ENCODE results near the gene R3HDML. TPM values are rescaled to one million over a fixed set of nuclear protein-coding genes. Genes with fewer than 3 reads are reported as not detected.

The R3HDML gene, protein sequence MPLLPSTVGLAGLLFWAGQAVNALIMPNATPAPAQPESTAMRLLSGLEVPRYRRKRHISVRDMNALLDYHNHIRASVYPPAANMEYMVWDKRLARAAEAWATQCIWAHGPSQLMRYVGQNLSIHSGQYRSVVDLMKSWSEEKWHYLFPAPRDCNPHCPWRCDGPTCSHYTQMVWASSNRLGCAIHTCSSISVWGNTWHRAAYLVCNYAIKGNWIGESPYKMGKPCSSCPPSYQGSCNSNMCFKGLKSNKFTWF
- total RNA-seq, result not detected in 2 replicates

DNA sequence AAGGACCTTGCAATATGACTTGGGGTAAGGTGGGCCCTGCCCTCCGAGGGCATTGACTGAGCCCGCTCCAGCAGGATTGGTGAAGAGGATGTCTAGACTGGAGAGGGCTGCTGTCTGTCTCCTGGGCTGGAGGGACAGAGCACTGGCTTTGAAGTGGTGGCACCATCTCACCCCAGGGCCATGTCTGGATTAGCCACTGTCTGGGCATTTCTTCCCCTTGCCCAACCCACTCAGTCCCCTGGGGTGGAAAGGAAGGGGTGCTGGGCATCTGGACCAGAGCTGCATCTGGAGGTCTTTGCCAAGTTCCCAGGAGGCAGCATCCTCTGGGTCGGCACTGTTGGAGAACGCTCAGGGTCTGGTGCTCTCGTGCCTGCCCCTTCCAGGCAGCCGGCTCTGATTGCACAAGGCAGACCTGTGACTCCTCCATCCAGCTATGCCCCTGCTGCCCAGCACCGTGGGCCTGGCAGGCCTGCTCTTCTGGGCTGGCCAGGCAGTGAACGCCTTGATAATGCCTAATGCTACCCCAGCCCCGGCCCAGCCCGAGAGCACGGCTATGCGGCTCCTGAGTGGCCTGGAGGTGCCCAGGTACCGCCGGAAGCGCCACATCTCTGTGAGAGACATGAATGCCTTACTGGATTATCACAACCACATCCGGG is at the start of gene R3HDML:
Gene R3HDML (plus strand): TSS at position 319 of the 656 bp plus-strand sequence. CDS start 115 bp downstream, at position 434.

DNA sequence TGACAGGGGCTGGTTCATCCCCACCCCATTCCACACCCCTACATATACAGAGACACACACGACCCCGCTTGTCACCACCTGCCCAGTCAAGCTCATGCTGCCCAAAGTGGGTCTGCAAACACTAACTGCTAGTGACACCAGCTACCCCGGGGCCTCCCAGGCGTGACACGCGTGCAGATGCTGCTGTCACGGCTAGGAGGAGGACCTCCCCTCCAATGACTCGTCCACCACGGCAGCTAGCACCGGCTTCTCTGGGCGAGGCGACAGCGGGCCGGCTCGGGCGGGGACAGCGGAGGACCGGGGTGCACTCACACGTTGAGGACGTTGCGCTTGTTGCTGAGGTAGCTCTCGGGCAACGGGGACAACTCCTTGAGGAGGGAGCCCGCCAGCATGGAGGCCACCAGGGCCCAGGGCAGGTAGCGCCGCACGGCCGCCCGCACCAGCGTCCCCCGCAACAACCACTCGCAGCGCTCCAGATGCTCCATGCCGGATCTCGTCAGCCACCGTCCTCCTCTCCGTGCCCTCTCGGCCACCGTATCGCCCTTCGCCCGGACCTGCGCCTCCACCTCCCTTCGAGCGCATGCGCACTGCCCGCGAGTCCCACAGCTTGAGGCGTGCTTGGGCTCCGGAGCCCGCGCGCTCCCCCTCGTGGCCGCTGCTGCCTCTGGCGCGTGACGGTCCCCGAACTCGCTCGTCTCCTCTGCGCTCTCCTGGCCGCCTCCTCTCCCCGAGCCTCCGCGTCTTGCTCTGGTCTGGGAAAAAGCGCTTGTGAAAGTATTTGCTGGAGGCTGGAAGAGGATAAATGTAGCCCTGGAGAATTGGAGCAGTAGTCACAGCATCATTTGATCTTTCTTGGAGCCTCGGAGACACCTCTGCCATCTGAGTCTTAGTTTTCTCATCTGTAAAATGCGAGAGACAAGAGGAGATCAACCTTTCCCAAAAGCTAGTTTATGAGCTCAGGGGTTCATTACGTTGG is 25.9 kb upstream of the R3HDML start, which contains the start of gene FITM2:
Gene FITM2 (minus strand): TSS at position 539 of the 976 bp plus-strand sequence. CDS start 54 bp downstream, at position 485.

DNA sequence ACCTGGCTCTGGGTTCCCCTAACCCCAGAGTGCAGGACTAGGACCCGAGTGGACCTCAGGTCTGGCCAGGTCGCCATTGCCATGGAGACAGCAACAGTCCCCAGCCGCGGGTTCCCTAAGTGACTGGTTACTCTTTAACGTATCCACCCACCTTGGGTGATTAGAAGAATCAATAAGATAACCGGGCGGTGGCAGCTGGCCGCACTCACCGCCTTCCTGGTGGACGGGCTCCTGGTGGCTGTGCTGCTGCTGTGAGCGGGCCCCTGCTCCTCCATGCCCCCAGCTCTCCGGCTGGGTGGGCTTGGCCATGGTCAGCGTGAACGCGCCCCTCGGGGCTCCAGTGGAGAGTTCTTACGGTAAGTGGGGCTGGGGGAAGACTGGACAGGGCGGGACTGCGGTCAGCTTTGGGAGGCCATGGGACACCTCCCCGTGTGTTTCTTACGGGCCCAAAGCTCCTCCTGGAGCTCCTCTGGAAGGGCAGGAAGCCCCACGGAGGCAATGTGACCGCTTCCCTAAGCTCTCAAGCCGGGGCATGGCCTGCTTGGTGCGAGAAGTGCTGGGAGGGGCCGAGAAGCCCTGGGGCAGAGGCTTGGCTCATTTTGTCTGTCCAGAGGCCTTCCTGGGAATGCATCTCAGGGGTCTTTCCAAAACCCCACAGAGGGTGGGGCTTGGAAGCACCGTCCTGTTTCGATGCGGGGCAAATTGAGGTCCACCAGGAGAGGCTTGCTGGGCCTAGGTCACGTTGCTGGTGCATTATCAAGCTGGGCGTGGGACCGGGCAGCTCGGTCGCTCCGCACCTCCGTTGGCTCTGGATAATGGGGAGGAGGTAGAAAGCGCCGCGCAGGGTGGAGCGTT is 18.9 kb downstream of the R3HDML start, which contains the start of gene HNF4A:
Gene HNF4A (plus strand): TSS at position 202 of the 855 bp plus-strand sequence. CDS start 106 bp downstream, at position 308.

Other genes starting within 250 kb of the R3HDML start
- gene JPH2, start 149.9 kb upstream of the R3HDML start, total RNA-seq, result 1.6 TPM in 1 of 2 replicates, not detected in the other
- 27.8 and 32.9 TPM in 2 replicates for gene OSER1, start 126.3 kb upstream of the R3HDML start, total RNA-seq
- gene GDAP1L1, start 89.7 kb upstream of the R3HDML start, total RNA-seq, result not detected in 2 replicates
- gene FITM2, start 25.8 kb upstream of the R3HDML start, total RNA-seq, result 4.7 and 6.6 TPM in 2 replicates
- gene HNF4A, start 18.7 kb downstream of the R3HDML start, total RNA-seq, result not detected in 2 replicates
- 8.3 and 9.6 TPM in 2 replicates for gene TTPAL, start 138.8 kb downstream of the R3HDML start, total RNA-seq
- gene SERINC3, start 185.0 kb downstream of the R3HDML start, total RNA-seq, result 70.6 and 82.7 TPM in 2 replicates
- gene PKIG, start 245.5 kb downstream of the R3HDML start, total RNA-seq, result 72.0 and 74.2 TPM in 2 replicates